Spinal cord (tissue), 10 donors: Measurements from ENCODE around the gene TBR1. TPM values are rescaled to one million over a fixed set of nuclear protein-coding genes. Genes with fewer than 3 reads are reported as not detected.

Experiments used
- DNase-seq, 6 donors: peaks; one replicate each; pipeline versions ENCODE4 v3.0.0 to v3.0.0-alpha.2; 2013 to 2015; ENCODE audit warnings: low spot score in 6 of 6, low read depth in 4 of 6
- H3K27ac ChIP-seq: one replicate; pipeline ENCODE4 v1.5.1; 2013; ENCODE audit warnings: low read depth, low read length, control low read depth
- H3K27me3 ChIP-seq: one replicate; pipeline ENCODE4 v1.6.1; 2013; ENCODE audit warnings: low read length; ENCODE audit not compliant: control insufficient read depth, insufficient read depth
- H3K36me3 ChIP-seq: one replicate; pipeline ENCODE4 v1.6.1; 2013; ENCODE audit warnings: low read length; ENCODE audit not compliant: control insufficient read depth, insufficient read depth
- H3K4me1 ChIP-seq: one replicate; pipeline ENCODE4 v1.6.1; 2013; ENCODE audit warnings: low read length; ENCODE audit not compliant: control insufficient read depth, insufficient read depth
- H3K4me3 ChIP-seq: one replicate; pipeline ENCODE4 v1.5.1; 2013; ENCODE audit warnings: low read depth, low read length, control low read depth
- H3K9me3 ChIP-seq: one replicate; pipeline ENCODE4 v1.6.1; 2013; ENCODE audit warnings: low read length; ENCODE audit not compliant: control insufficient read depth, insufficient read depth
- WGBS: methylation state at CpG from one replicate; pipeline ENCODE4 v1.1.5; 2013; ENCODE audit warnings: missing lambda C conversion rate; ENCODE audit not compliant: insufficient coverage; 5-methylcytosine and 5-hydroxymethylcytosine counted together
- polyA plus RNA-seq, 2 donors: library from polyadenylated mRNA; unstranded; fragments of 120-200 nt; gene quantifications; one replicate each; pipeline ENCODE4 v1.2.1, GENCODE V29; 2013; ENCODE audit not compliant: insufficient read length in 2 of 2
- total RNA-seq, 2 donors: library from RNA; depleted of rRNA in 1 of 2; stranded (reverse); fragments of 120-200 nt in 1 of 2; fragments of >200 nt in 1 of 2; gene quantifications; one replicate each; pipeline versions ENCODE4 v1.2.3 to v1.2.4, GENCODE V29; 2013 to 2014
- donor health status: healthy.

Gene TBR1
- total and polyA plus RNA-seq, 4 donors, result 0.10 to 1.3 TPM; not detected in 2

- Histone ChIP-seq H3K4me1 (no peaks in the 10 kb centered on the region), H3K9me3 (no peaks in the 10 kb centered on the region), H3K36me3 (no peaks in the 10 kb centered on the region), H3K4me3 (no peak overlapping the region), H3K27me3 (no peaks in the 10 kb centered on the region), H3K27ac (no peak overlapping the region)
- DNase-seq, result no peak
Observed at GRCh38 chr2:161384864-161385263, 31.2 kb upstream of the TBR1 start.

DNA sequence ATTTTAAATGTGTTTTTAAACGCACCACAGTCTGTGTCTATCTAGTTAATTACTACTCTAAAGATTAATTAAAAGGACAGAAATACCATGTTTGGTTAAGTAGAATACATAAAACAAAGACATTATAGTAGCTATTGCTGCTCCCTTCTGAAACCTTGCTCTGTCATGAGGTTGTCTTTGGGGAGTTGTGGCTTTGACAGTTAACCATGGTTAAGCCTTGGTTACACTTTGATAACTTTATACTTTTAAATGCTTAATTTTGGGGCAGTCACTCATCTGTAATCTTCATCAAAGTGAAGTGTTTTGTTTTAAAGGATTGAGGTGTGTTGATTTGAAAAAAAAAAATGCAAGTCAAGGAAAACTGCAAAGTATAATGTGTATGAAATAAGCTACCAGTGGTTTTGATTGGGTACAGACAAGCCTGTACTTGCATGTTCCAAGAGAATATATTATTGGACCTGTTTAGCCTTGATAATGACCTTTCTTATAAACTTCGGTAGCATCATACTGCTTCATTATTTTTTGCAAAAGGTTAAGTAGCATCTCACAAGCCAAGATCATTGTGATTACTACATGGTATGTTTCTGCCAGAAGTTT is 29.8 kb upstream of the TBR1 start:
- no peaks in the 10 kb centered on the region for H3K27me3 ChIP-seq
- no peak overlapping the region for H3K27ac ChIP-seq
- no CpG with 5 or more reads among the region's 2 CpGs for WGBS
- H3K4me3 ChIP-seq, result no peak overlapping the region
- H3K4me1 ChIP-seq, result no peaks in the 10 kb centered on the region
- no peak for DNase-seq
- H3K36me3 ChIP-seq, result no peaks in the 10 kb centered on the region
- H3K9me3 ChIP-seq, result no peaks in the 10 kb centered on the region

- Histone ChIP-seq H3K4me1 (no peaks in the 10 kb centered on the region), H3K27ac (no peak overlapping the region), H3K27me3 (no peaks in the 10 kb centered on the region), H3K9me3 (no peaks in the 10 kb centered on the region), H3K36me3 (no peaks in the 10 kb centered on the region), H3K4me3 (no peak overlapping the region)
- 83% methylated on average over 1 of the region's 2 CpGs for WGBS
- DNase-seq, result no peak
Observed at GRCh38 chr2:161388146-161388779, 27.8 kb upstream of the TBR1 start.

- Histone ChIP-seq H3K27me3 (no peaks in the 10 kb centered on the region), H3K4me1 (no peaks in the 10 kb centered on the region), H3K36me3 (peaks cover 4% of the 10 kb centered on the region), H3K27ac (no peak overlapping the region), H3K4me3 (no peak overlapping the region), H3K9me3 (no peaks in the 10 kb centered on the region)
- no peak for DNase-seq
- WGBS, result no CpG with 5 or more reads among the region's 4 CpGs
Observed at GRCh38 chr2:161391737-161392506, 24.2 kb upstream of the TBR1 start.

- no CpG with 5 or more reads among the region's 2 CpGs for WGBS
Observed at GRCh38 chr2:161400076-161400475, 16.0 kb upstream of the TBR1 start.

GRCh38 chr2:161402297-161402696 is 13.8 kb upstream of the TBR1 start:
- H3K36me3 ChIP-seq, result no peaks in the 10 kb centered on the region
- no peak overlapping the region for H3K4me3 ChIP-seq
- H3K27me3 ChIP-seq, result no peaks in the 10 kb centered on the region
- no peaks in the 10 kb centered on the region for H3K9me3 ChIP-seq
- no CpG with 5 or more reads among the region's 4 CpGs for WGBS
- DNase-seq, result no peak
- no peak overlapping the region for H3K27ac ChIP-seq
- no peaks in the 10 kb centered on the region for H3K4me1 ChIP-seq

More at GRCh38 chr2:161400076-161400475, 16.0 kb upstream of the TBR1 start:
- Histone ChIP-seq H3K27ac (no peak overlapping the region), H3K9me3 (no peaks in the 10 kb centered on the region), H3K4me3 (no peak overlapping the region), H3K27me3 (no peaks in the 10 kb centered on the region), H3K4me1 (no peaks in the 10 kb centered on the region), H3K36me3 (peaks cover 4% of the 10 kb centered on the region)
- no peak for DNase-seq

DNA sequence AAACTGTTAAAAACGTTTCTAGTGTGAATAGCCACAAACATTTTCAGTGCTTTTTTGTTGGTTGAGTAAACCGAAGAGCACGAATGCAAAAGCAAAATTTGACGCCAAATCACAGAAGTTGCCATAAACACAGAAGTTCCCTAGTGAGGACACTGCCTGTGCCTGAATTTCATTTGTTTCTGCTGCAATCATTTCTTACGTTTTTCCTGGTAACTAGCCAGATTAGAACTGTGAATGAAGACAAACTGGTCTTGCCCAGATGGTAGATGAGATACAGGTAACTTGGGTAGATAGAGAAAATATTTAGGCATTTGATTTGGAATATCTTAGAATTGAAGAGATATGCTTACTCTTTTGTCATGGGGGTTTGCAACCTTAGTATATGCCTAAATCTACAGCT is 9.8 kb upstream of the TBR1 start:
- 74% methylated on average over 5 of the region's 5 CpGs for WGBS
- Histone ChIP-seq H3K27me3 (no peaks in the 10 kb centered on the region), H3K4me3 (no peak overlapping the region), H3K36me3 (no peaks in the 10 kb centered on the region), H3K27ac (no peak overlapping the region), H3K4me1 (no peaks in the 10 kb centered on the region), H3K9me3 (no peaks in the 10 kb centered on the region)
- DNase-seq, result peak in 1 of 6 donors; percentile 39

GRCh38 chr2:161407597-161407996 is 8.5 kb upstream of the TBR1 start:
- Histone ChIP-seq H3K27ac (no peak overlapping the region), H3K9me3 (no peaks in the 10 kb centered on the region), H3K36me3 (no peaks in the 10 kb centered on the region), H3K27me3 (no peaks in the 10 kb centered on the region), H3K4me1 (no peaks in the 10 kb centered on the region), H3K4me3 (no peak overlapping the region)
- no CpG with 5 or more reads among the region's 2 CpGs for WGBS
- no peak for DNase-seq

DNA sequence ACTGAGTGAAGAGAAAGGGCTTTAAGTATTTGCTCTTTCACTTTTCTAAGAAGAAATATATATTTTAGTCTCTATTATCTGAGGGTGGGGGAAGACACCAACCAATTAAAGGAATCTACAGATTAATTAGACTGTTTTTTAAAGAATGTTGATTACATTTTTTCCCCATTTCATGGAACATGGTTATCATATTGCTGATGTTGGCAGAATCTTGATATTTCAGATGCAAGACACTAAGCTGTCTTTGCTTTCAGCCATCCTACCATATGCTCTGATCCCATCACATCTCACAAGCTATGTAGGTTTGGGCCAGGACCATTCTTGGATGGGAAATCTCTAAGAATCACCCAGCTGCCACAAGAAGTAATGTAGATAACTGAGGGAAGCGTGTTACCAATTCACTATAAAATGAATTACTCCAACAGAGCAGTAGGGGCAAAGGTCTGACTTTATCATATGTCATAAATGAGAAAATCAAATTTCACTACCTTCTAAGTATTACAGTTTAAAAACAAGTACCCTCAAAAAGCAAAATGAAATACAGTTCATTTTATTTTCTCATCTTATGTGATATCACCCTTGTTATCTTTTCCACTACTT is 6.7 kb upstream of the TBR1 start:
- DNase-seq, result peak in 1 of 6 donors; percentile 77
- no CpG with 5 or more reads among the region's 1 CpG for WGBS
- Histone ChIP-seq H3K4me1 (peaks cover 4% of the 10 kb centered on the region), H3K27me3 (peaks cover 18% of the 10 kb centered on the region), H3K27ac (no peak overlapping the region), H3K9me3 (no peaks in the 10 kb centered on the region), H3K36me3 (no peaks in the 10 kb centered on the region), H3K4me3 (no peak overlapping the region)
